Endometrium (tissue), 2 donors: ENCODE data around the gene BLOC1S3.

Experiments used
- FAIRE-seq: peaks from 2 replicates; lab custom pipeline; 2012; peaks lifted over from hg19 to GRCh38; lab: Jason Lieb, UNC
- donor health status: control.
- donor health status: control.

The BLOC1S3 gene

DNA sequence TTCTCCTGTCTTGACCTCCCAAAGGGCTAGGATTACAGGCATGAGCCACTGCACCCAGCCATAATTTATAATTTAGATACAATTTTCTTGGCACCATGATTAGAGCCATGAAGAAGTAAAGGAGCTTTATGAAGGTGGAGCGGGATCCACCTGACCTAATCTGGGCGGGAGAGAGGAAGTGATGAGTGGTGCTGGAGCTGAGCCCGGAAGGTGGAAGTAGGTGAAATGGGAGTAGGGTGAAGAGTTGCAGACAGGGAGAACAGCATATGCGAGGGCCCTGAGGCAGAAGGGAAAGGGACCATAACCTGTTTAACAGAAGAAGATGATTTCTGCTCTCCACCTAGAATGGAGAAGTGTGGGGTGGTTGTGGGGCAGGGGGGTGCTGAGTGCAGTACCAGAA is 4.2 kb downstream of the BLOC1S3 start:
- no peak for FAIRE-seq

- FAIRE-seq = no peak
Observed at GRCh38 chr19:45184115-45184514, 5.5 kb downstream of the BLOC1S3 start.

- no peak for FAIRE-seq
Observed at GRCh38 chr19:45186509-45187334, 8.1 kb downstream of the BLOC1S3 start.

DNA sequence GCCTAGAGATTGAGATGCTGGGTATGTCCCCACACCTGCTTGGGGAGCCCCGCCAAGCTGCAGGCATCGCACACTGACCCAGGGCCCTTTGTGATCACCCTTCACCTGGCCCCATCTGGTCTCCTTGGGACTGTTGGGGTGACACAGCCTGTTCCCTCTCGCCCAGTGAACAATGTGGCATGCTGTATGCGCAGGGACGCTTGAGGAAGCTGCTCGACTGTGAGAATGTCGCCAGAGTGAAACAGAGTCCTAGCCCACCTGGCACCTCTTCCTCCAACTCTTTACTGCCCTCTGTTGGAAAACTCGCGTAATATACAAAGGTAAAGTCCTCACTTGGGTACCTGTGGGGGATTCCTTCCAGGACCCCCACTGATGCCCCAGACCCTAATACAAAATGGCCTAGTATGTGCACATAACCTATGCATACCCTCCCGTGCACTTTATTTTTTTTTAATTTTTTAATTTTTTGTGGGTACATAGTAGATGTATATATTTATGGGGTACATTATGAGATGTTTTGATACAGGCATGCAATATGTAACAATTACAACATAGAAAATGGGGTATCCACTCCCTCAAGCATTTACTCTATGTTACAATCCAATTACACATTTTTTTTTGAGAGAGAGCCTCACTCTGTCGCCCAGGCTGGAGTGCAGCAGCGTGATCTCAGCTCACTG is 9.0 kb downstream of the BLOC1S3 start:
- FAIRE-seq = no peak

GRCh38 chr19:45189971-45190370 is 11.4 kb downstream of the BLOC1S3 start:
- FAIRE-seq = no peak

DNA sequence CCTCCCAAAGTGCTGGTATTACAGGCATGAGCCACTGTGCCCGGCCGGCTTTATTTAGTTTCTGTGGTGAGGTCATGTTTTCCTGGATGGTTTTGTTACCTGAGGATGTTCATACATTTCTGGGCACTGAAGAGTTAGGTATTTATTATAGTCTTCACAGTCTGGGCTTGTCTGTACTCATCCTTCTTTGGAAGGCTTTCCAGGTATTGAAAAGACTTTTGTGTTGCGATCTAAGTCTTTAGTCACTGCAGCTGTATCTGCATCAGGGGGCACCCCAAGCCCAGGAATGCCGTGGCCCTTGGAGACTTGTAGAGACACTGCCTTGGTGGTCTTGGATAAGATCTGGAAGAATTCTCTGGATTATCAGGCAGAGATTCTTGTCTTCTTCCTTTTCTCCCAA is 12.8 kb downstream of the BLOC1S3 start:
- no peak for FAIRE-seq

DNA sequence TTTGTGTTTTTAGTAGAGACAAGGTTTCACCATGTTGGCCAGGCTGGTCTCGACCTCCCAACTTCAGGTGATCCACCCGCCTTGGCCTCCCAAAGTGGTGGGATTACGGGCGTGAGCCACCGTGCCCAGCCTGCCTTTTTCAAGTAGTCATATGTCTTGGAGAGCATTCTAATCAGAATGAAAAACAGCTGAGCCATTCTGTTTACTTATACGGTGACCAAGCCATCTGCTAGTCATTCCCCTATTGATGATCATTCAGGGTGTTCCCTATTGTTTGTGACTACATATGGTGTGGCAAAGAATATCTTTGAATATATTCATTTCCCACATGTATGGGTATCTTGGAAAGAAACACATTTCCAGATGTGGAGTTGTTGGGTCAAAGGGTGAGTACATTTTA is 17.2 kb downstream of the BLOC1S3 start:
- FAIRE-seq = no peak

DNA sequence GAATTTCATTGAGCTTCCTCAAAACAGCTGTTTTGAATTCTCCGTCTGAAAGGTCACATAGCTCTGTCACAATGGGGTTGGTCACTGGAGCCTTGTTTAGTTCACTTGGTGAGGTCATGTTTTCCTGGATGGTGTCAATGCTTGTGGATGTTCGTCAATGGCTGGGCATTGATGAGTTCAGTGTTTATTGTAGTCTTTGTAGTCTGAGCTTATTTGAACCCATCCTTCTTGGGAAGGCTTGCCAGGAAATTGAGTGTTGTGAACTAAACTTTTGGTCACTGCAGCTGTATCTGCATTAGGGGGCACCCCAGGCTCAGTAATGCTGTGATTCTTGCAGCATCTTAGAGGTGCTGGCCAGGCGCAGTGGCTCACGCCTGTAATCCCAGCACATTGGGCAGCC is 22.0 kb downstream of the BLOC1S3 start:
- no peak for FAIRE-seq

DNA sequence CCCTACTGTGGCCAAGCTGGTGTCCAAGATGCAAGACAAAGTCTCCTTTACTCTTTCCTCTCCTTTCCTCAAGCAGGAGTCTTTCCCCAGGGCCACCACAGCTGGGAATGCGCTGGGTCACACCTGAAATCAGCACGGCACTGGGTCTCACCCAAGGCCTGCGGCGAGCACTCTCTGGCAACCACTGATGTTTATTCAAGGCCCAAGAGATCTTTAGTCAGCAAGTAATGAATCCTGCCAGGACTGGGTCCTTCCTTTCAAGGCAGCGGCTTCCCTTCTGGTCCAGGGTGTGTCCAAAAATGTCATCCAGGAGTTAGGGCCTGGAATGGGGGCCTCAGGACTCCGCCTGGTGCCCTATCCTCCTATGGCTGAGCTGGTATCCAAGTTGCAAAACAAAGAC is 24.1 kb downstream of the BLOC1S3 start:
- FAIRE-seq = no peak

DNA sequence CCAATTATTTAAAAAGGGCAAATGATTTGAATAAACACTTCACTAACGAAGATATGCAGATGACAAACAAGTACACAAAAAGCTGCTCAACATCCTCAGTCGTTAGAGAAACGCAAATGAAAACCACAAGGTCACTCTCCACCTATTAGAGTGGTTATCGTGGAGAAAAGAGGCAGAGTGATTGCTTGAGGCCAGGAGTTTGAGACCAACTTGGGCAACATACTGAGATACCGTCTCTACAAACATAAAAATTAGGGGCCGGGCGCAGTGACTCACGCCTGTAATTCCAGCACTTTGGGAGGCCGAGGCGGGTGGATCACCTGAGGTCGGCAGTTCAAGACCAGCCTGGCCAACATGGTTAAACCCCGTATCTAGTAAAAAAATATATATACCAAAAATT is 27.2 kb downstream of the BLOC1S3 start:
- FAIRE-seq = no peak

DNA sequence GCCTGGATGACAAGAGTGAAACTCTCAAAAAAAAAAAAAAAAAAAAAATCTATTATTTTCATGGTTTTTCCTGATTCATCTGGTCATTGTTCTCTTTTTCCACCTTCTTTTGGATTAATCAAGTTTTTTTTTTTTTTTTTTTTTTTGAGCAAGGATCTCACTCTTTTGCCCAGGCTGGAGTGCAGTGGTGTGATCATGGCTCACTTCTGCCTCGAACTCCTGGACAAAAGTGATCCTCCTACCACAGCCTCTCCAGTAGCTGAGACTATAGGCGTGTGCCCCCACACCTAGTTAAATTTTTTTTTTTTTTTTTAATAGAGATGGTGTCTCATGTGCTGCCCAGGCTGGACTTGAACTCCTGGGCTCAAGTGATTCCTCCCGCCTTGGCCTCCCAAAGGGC is 27.7 kb downstream of the BLOC1S3 start:
- FAIRE-seq = no peak

GRCh38 chr19:45211751-45212381 is 33.3 kb downstream of the BLOC1S3 start:
- no peak for FAIRE-seq

GRCh38 chr19:45213031-45213430 is 34.4 kb downstream of the BLOC1S3 start:
- no peak for FAIRE-seq

- no peak for FAIRE-seq
Observed at GRCh38 chr19:45215391-45216191, 37.0 kb downstream of the BLOC1S3 start.

DNA sequence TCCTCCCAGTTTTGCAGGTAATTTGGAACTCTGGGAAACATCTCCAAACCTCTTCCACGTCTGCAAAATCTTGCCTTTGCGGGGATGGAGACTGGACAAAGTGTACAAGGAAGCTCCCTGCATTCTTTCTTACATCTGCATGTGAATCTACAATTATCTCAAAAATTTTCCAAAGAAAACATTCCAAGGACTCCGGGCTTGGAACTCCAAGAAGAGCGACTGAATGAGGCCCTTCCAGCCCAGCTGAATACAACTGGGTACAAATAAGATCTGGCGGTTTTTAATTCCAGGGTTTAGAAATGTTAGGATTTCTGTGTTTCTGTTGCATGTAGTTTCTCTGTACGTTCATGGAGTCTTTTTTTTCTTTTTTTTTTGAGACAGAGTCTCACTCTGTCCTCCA is 38.1 kb downstream of the BLOC1S3 start:
- no peak for FAIRE-seq

DNA sequence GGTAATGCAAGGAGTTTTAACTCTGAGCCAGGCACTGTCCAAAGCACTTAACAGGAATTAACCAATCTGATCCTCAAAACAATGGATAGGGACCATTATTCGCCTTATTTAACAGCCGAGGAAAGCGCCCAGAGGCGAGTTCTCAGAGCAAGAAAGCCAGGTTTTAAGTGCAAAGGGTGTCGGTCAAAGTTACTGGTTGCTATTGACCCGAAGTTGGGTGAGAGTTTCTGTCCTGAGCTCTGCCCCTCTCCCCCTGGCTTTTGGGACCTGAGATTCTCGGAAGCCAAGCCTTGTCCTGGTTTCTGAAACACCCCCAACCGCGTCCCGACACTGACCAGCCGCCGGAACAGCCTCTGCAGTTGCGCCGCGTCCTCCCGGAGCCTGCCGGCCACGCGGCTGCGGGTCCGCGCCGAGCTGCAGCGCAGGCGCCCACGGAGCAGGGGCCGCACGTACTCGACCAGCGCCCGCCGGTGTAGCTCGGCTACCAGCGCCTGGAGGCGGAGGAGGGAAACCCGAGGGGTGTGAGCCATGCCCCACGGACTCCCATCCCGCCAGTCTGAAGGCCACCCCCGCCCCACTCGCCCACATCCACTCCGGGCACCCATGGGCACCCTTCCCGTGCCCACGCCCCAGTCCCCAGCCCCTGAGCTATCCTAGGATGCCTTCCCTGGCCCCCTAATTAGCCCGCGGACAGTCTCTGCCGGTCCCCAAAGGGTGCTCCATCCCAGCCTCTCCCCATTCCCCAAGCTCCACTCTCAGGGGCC is 38.8 kb downstream of the BLOC1S3 start:
- no peak for FAIRE-seq

DNA sequence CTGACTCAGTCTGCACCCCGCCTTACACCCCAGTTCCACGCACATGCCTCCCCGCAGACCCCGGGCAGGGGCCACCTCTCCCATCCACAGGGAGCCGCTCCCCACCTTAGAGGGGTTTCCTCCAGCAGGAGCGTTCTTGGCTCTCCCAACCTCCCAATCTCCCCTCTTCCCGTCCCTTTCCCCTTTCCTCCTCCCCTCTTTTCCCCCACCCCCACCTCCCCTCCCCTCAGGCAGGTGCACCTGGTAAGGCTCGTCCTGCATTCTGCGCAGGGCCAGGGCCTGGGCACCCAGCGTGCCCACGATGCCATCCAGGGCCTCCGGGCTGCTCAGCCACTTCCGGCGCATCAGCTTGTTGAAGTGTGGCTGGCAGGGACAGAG is 39.4 kb downstream of the BLOC1S3 start:
- no peak for FAIRE-seq

GRCh38 chr19:45218426-45218825 is 39.8 kb downstream of the BLOC1S3 start:
- FAIRE-seq = no peak

DNA sequence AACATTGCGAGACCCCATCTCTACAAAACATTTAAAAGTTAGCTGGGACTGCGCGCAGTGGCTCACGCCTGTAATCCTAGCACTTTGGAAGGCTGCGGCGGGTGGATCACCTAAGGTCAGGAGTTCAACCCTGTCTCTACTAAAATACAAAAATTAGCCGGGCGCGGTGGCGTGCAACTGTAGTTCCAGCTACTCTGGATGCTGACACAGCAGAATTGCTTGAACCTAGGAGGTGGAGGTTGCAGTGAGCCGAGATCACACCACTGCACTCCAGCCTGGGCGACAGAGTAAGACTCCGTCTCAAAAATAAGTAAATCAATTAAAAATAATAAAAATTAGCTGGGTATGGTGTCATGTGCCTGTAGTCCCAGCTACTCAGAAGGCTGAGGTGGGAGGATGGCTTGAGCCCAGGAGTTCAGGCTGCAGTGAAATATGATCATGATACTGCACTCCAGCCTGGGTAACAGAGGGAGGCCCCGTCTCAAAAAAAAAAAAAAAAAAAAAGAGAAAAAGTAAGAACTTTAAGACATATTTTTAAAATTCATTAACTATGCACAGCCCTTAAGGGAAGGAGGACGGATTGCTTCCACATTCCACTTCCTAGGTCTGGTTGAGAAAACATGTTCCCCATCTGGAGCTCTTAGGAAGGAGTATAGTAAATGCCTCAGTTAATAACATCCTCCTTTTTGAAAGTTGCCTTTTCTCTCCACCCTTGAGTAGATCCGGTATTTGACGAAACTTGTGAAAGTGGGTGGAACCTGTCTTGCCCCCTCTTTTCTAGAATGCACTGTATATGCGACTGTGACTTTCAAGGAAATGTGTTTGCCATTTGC is 40.5 kb downstream of the BLOC1S3 start:
- peak; percentile 63 for FAIRE-seq

GRCh38 chr19:45222724-45223123 is 44.1 kb downstream of the BLOC1S3 start:
- FAIRE-seq = no peak

GRCh38 chr19:45223879-45224278 is 45.3 kb downstream of the BLOC1S3 start:
- FAIRE-seq = no peak
